Hepatocyte (in vitro differentiated cells): ENCODE measurements around the gene THNSL1. TPM values are rescaled to one million over a fixed set of nuclear protein-coding genes. Genes with fewer than 3 reads are reported as not detected.

Experiments used
- DNase-seq: peaks from one replicate; pipeline ENCODE4 v3.0.0-alpha.2; 2016; ENCODE audit warnings: low spot score
- H2AFZ ChIP-seq: fragments of 200-600 bp; sonication (generic); 2 replicates; pipeline ENCODE4 v1.6.0; 2016; ENCODE audit warnings: antibody characterized with exemption, mild to moderate bottlenecking
- H3K27ac ChIP-seq: fragments of 200-600 bp; sonication (generic); 2 replicates; pipeline ENCODE4 v1.5.1; 2016; ENCODE audit warnings: mild to moderate bottlenecking
- H3K27me3 ChIP-seq: fragments of 200-600 bp; sonication (generic); 2 replicates; pipeline ENCODE4 v1.6.1; 2016
- H3K36me3 ChIP-seq: fragments of 200-600 bp; sonication (generic); replicated peaks from 2 replicates; pipeline ENCODE4 v1.5.1; 2016; ENCODE audit warnings: low read depth; ENCODE audit not compliant: insufficient read depth
- H3K4me1 ChIP-seq: fragments of 200-600 bp; sonication (generic); 2 replicates; pipeline ENCODE4 v1.5.1; 2016; ENCODE audit warnings: mild to moderate bottlenecking, moderate library complexity; ENCODE audit not compliant: insufficient read depth
- H3K4me2 ChIP-seq: fragments of 200-600 bp; sonication (generic); 2 replicates; pipeline ENCODE4 v1.6.0; 2016
- H3K4me3 ChIP-seq: fragments of 200-600 bp; sonication (generic); 2 replicates; pipeline ENCODE4 v1.5.1; 2016; ENCODE audit warnings: mild to moderate bottlenecking
- H3K79me2 ChIP-seq: fragments of 200-600 bp; sonication (generic); 2 replicates; pipeline ENCODE4 v1.6.0; 2017; ENCODE audit warnings: mild to moderate bottlenecking
- H3K9me2 ChIP-seq: fragments of 200-600 bp; sonication (generic); replicated peaks from 2 replicates; pipeline ENCODE4 v1.6.0; 2017; ENCODE audit warnings: mild to moderate bottlenecking; ENCODE audit not compliant: insufficient read depth
- H3K9me3 ChIP-seq: fragments of 200-600 bp; sonication (generic); 2 replicates; pipeline ENCODE4 v1.5.1; 2016; ENCODE audit warnings: low read depth, mild to moderate bottlenecking
- H4K20me1 ChIP-seq: fragments of 200-600 bp; sonication (generic); 2 replicates; pipeline ENCODE4 v1.6.0; 2016; ENCODE audit warnings: mild to moderate bottlenecking; ENCODE audit not compliant: insufficient read depth, poor library complexity, severe bottlenecking
- CTCF ChIP-seq: fragments of 200-600 bp; sonication (generic); IDR thresholded peaks from 2 replicates; pipeline ENCODE4 v1.5.1; 2016; ENCODE audit warnings: antibody characterized with exemption, mild to moderate bottlenecking; ENCODE audit not compliant: poor library complexity
- EZH2 ChIP-seq: fragments of 200-600 bp; sonication (generic); IDR thresholded peaks from 2 replicates; pipeline ENCODE4 v1.6.1; 2016; ENCODE audit warnings: antibody characterized with exemption, mild to moderate bottlenecking, borderline replicate concordance
- EZH2phosphoT487 ChIP-seq: fragments of 200-600 bp; sonication (generic); IDR thresholded peaks from one replicate; pipeline ENCODE4 v1.6.1; 2018; ENCODE audit warnings: antibody characterized with exemption, mild to moderate bottlenecking, low read depth, moderate library complexity; ENCODE audit not compliant: unreplicated experiment, severe bottlenecking
- WGBS: methylation state at CpG from one replicate; pipeline ENCODE4 v1.1.6; 2016; ENCODE audit warnings: low lambda C conversion rate; ENCODE audit errors: missing lambda C conversion rate; 5-methylcytosine and 5-hydroxymethylcytosine counted together
- polyA plus RNA-seq: library from polyadenylated mRNA; unstranded; fragments of >200 nt; fragmentation: Nextera tagmentation; extraction: Ambion mirVana; gene quantifications from 2 replicates; pipeline ENCODE4 v1.2.1, GENCODE V29; 2016
- total RNA-seq: library from RNA; depleted of rRNA; stranded (reverse); fragments of >200 nt; gene quantifications from 2 replicates; pipeline ENCODE4 v1.2.3, GENCODE V29; 2014

Gene THNSL1
- total and polyA plus RNA-seq, 2 experiments from 2014 or later: 2.5 to 7.1 TPM

DNA sequence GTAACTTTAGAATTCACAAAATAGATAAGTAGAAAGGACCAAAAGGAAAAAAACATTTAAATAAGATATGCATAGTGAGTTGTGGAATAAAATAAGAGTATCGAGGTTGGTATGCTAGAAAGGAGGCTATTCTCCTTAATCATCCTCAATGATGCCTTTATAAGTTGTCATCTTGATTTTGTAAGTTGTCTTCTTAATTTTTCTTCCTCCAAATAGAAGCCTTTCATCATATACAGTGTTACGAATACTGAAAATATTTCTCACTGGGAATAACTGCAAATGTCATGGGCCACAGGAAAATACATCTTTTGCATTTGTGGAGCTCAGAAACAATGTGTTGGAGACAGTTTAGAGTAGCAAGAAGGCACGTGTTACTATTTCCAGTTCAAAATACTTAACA is 32.5 kb upstream of the THNSL1 start:
- H3K4me1 ChIP-seq: no peaks in the 10 kb centered on the region
- H3K27ac ChIP-seq: no peak overlapping the region
- DNase-seq: no peak
- H3K9me3 ChIP-seq: no peaks in the 10 kb centered on the region
- H2AFZ ChIP-seq: no peak overlapping the region
- no peak for TF ChIP-seq CTCF
- no peak for TF ChIP-seq EZH2
- TF ChIP-seq EZH2phosphoT487: no peak
- H3K79me2 ChIP-seq: no peaks in the 10 kb centered on the region
- H3K36me3 ChIP-seq: no peaks in the 10 kb centered on the region
- H3K9me2 ChIP-seq: no peaks in the 10 kb centered on the region
- no peaks in the 10 kb centered on the region for H3K27me3 ChIP-seq
- no peaks in the 10 kb centered on the region for H4K20me1 ChIP-seq
- 93% methylated on average over 3 of the region's 3 CpGs for WGBS
- no peak overlapping the region for H3K4me2 ChIP-seq
- no peak overlapping the region for H3K4me3 ChIP-seq

DNA sequence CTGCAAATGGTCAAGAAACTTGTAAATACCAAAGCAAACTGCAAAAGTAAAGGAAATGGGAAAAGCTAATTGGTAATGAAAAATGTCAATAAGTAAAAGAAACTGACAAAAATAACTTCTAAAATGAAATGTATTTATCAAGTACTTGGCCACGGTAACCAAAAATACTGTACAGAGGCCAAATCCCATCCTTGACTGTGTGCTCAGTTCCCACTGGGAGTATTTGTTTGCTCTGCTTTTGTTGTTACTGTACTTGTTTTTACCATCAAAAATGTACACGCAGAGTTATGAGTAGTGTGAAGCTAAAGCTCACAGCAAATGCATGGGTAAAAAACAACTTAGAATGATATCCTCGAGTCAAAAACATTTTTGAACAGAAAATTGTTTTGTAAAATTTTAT is 31.5 kb upstream of the THNSL1 start:
- no peak overlapping the region for H3K27ac ChIP-seq
- 76% methylated on average over 3 of the region's 3 CpGs for WGBS
- no peak overlapping the region for H3K4me2 ChIP-seq

DNA sequence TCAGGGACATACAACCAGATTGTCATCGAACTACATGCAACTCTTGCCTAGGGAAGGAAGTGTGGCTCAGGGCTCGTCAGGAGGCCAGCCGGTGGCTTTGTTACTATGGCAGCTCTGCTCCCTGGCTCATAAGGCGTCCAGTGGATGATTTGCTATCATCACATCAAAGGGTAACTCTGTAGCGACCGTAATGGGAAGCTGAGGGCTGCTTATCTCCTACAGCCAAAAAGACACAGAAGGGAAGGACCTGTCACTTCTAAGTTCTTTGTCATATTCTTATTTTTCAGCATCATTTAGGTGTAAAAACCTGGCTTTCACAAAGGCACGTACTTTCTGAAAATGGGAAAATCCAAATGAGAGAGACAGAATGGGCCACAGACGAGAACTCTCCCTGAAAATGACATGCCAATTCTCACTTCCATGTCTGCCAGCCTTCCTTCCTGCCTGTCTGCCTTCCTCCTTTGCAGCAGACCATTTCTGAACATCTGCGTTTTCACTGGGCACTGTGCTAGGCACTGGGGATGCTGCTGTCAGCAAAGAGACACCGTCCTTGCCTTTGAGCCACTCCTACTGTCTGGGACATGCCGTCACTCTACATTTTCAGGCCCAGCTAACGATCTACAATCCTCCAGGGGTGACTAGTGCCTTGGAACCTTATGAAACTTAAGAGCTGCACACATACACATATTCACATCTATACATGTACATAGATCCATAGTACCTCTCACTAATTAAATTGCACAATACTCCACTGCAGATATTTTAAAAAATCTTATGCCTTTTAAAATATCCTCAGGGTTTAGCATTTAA is 27.4 kb upstream of the THNSL1 start:
- Histone ChIP-seq H3K4me1 (peaks cover 5% of the 10 kb centered on the region), H3K79me2 (no peaks in the 10 kb centered on the region), H3K36me3 (no peaks in the 10 kb centered on the region), H3K4me3 (no peak overlapping the region), H3K27me3 (no peaks in the 10 kb centered on the region), H3K9me2 (no peaks in the 10 kb centered on the region), H3K4me2 (no peak overlapping the region), H2AFZ (no peak overlapping the region), H3K9me3 (no peaks in the 10 kb centered on the region), H3K27ac (no peak overlapping the region), H4K20me1 (no peaks in the 10 kb centered on the region)
- TF ChIP-seq EZH2phosphoT487: no peak
- no peak for TF ChIP-seq EZH2
- TF ChIP-seq CTCF: no peak
- WGBS: 79% methylated on average over 12 of the region's 12 CpGs
- no peak for DNase-seq

More for the DNA sequence above, 31.5 kb upstream of the THNSL1 start:
- no peaks in the 10 kb centered on the region for H3K4me1 ChIP-seq
- H4K20me1 ChIP-seq: no peaks in the 10 kb centered on the region
- H2AFZ ChIP-seq: no peak overlapping the region
- H3K27me3 ChIP-seq: no peaks in the 10 kb centered on the region
- no peak overlapping the region for H3K4me3 ChIP-seq
- DNase-seq: no peak
- H3K36me3 ChIP-seq: no peaks in the 10 kb centered on the region
- H3K9me2 ChIP-seq: no peaks in the 10 kb centered on the region
- H3K9me3 ChIP-seq: no peaks in the 10 kb centered on the region
- H3K79me2 ChIP-seq: no peaks in the 10 kb centered on the region
- TF ChIP-seq CTCF (no peak), EZH2 (no peak), EZH2phosphoT487 (no peak)
